HG03039 (cell line): ENCODE results near the gene SMIM30.

ENCODE experiments used
- ATAC-seq: cut with Tn5 transposase; IDR thresholded peaks from one replicate; pipeline ENCODE4 v1.9.1; 2021; ENCODE audit warnings: mild to moderate bottlenecking, moderate library complexity; ENCODE audit not compliant: unreplicated experiment

The SMIM30 gene

DNA sequence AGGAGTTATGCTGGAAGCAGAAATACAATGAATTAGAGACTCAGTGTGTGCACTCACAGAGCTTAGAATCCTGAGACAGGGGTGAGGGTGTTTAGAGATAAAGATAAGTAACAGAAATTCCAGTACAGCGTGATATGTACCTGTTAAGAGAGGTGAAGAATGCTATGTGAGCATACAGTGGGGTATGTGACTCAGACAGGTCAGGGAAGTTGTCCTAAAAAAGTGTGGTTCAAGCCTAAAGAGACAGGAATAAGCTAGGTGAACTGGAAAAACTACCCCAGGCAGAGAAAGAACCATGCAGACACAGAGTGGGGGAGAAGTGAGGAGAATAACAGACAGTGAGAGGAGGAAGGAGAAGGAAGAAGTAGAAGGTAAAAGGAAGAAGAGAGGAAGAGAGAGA is 8.6 kb downstream of the SMIM30 start:
- no peak for ATAC-seq

DNA sequence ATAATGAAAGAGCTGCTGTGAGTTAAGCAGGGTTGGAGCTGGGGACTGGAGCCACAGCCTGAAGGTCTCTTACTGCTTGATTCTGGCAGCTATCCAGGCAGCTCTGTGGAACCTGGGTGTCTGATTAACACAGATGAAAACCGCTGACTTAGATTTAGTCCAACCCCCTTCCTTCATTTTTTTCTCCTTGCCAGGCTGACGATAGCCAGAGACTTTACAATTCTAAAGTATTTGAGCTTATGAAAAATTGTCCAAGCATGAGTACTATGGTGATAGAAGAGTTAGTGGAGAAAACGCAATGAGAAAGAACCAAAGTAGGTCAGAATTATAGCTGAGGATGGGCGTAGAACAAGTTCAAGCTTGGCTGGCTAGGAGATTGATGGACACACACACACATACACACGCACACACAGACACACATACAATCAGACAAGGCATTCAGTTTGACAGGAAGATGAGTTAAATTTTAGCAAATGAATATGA is 18.2 kb downstream of the SMIM30 start:
- no peak for ATAC-seq

DNA sequence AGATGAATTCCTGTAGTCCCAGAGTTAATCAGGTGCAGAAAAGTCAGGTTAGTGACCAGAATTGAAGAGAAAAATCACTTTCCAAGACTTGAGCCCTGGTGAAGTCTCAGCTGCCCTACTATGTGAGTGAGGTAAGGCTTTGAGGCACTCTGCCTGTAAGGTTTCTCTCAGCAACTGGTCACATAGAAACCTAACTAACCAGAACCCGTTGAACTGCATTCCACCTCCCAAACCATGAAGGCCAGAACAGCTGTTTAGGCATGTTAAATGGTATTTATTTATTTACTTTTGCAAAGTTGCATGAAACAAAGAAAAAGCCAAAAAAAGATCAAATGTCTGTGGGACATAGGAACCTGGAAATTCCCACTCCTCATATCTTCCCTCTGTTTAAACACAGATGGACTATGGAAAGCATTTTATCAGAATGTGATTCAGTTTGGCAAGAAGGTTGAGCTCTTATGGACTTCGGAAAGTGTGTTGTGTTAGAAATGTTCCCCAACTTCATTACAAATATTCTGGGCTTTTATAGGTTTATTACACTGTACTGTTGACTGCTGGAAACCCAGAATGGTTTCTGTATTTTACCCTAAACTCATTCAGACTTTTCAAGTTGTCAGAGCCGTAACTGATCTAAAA is 19.0 kb downstream of the SMIM30 start:
- no peak for ATAC-seq

DNA sequence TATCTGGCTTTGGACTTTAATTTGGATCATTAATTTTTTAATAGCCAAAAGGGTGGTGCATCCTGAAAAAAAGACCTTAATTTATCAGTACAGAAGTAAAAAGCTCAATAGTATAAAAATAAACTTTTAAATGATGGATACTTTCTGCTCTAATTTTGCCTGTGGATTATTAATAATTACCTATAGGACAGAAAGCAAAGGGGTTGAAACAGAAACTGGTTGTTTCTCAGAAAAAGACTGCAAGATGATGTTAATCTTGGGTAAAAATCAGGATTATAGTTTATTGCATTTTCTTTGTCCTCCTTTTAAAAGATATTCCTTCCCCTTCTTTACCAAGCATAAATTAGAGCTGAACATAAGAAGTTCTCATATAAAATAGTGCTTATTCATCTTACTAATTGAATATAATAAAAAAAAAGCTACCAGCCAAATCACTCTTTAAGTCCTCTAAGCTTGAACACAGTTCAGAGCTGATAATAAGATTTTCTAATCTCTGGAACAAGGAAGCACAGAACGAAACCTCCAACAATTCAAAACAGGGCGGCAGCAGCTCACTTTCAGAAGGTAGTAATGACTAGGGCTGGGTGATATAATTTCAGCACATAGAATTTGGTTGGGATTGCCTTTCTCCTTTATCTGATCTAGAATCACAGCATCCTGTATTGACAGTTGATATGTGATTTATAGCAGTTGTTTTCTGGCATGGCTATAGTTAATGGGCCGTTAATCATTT is 23.7 kb downstream of the SMIM30 start:
- ATAC-seq = no peak

DNA sequence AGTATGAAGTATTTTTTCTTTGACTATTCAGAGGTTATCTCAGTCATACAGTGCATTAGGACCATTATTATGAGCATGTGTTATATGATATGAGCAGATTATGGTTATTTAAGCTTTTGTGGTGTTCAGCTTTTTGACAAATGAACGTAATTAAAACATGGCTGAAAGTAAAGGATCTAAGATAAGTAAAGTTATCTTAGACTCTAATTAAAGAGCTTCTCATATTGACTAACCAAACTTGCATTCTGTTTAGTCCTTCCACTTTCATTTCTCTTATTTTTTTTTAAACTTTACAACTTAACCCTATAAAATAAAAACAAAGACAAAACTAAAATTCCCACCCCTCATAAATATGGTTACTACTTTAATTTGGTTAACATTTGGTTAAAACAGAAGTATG is 24.8 kb downstream of the SMIM30 start:
- ATAC-seq = no peak

DNA sequence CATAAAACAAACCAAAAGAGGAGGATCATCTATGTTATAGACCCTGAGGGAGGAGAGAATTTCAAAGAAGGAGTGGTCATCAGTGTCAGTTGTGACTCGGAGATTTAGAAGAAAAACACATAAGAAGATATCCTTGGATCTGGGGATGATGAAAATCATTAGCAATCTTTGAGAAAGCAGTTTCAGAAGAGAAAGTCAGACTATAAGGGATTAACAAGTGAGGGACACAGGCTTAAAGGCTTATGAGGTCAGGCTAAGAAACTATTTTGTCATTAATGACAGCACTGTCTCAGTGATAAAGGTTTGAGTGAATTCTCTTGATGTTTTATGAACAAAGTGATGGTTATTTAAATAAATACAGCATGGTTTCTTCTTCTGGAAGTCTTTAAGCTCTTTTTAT is 25.6 kb downstream of the SMIM30 start:
- no peak for ATAC-seq

DNA sequence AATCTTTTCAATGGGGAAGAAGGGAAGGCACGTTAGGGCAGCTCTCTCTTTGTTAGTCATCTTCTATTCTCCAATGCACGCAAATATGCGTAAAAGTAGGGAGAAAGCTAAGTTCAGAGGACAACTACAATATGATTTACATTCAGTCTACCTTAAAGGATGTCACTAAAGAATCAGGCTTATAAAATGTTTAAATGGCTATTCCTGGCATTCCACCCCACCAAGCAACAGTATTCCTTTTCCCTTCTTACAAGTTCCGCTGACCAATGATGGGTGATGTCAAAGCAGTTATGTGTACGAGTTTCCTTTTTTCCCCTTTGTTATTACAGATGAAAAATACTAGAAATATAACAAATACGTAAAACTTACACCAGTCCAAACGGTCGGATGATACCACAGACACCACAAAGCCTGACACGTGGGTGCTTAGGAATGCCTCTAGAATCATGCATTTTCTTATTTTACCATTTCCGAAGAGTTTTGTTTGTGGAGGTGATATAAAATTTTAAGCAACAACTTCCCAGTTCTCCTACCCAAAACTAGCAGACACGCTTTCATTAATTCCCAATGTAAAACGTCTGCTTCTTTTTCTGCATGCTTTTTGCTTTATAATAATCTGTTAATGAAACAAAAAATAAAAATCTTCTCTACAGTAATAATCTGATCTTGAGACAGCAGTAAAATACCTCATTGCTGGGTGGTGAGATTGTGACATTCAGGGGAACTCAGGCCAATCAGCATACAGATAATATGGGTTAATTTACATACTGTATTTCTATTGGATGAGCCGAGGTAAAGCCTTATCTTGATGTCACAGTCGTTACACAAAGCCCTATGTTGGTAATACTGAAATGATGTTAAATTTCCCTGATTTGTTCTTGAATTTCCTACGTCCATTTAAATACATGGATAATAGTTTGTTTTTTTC is 31.0 kb downstream of the SMIM30 start:
- ATAC-seq = no peak

DNA sequence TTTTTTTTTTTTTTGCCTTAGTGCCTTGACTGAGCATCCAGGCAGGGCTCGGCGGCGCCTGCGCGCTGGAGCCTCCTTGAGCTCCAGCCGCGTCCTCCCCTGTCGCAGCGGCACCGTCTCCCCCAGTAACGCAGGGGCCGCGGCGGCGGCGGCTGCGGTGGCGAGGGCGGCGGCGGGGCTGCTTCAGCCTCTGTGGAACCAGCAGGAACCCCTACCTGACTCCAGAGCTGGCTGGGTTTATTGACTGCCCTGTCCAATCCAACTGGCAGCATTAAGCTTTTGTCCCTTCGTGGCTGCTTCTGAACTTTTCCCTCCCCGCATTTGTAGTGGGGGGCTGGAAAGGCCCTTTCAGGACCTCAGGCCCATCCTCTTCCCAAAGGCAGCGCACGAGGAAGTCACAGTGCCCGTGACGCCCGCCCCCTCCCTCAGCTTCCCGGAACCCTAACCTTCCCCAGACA is 31.9 kb downstream of the SMIM30 start, which contains the start of gene GPR85:
TSS of gene GPR85 (minus strand) at position 397 of the 458 bp plus-strand sequence. CDS start 2,106 bp downstream, outside the sequence.
- ATAC-seq = no peak

DNA sequence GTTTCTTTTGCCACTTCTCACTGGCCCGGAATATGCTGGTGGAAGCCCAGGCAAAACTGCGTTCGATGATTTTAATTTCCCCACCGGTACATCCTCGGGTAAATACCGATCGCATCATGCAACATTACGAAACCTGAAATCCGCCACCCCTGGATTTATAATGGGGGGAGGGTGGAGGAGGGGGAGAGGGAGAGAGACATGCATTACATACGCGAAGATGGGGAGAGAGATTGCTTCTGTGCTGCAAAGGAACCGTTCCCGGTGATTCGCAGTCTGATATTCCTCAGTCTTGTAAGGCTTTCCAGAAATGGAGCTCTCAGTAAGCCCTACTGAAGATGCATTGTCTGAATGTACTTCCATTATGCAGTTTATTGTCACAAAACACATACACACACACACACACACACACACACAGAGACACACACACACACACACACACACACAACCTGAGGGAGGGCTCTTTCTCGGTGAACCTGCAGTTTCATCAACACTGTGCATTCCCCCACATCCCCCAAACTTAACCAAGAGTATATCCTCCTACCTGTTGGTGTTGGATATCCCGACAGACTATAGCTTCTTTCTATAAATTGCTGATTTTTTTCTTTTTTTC is 32.5 kb downstream of the SMIM30 start:
- no peak for ATAC-seq

DNA sequence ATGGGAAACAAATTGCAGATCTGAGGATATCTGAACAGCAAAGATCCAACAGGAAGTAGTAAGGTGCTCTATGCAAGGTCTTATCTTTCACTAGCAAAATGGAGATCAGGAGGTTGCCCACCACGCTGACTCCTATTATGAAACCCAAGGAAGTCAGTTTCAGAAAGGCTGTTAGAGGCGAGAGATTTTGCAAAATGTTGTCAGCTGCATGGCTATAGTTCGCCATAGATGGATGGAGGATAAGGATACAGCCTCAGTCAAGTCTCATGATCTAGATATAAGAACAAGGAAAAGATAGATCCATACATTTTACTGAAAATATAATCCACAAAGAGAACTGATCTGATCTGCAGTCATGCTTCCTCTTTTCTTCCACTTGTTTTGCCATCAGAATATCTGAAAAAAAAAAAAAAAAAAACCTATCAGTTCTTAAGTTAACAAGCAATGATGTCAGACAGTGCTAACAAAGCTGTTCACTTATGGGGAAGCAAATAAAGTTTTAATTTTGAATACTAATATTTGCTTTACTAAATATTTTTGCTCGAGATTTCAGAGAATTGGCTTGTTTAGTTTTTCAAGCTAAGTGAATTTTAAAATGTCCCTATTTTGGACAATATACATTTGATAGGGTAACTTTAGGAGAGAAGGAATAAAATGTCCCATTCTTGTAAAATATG is 33.7 kb downstream of the SMIM30 start:
- no peak for ATAC-seq

DNA sequence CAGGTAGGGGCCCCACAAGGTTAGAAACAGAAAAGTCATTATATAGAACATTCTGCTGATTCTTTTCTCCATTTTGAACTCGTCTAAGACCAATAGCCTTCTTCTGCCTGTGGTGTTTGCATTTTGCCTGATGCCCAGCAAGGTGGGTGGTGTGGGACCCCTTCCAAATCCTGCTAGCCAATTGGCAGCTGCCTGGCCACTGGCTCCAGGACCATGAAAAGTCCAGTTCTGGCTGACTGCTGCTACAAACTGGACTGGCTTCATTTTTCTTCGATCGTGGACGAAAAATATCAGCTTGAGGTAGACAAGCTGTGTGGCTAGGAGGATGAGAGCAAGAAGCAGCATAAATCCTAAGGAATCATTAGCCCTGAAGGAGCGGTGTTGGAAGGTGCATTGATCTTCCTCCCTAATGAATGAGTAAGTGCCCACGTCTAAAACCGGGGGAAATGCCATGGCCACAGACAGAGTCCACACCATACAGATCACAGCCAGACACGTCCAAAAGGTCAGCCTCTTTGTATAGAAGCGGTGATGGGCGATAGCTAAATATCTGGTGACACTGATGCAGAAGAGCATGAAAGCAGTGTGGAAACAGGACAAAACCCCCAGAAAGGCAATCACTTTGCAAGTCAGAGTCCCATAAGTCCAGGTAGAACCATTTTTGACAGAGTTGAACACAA is 34.4 kb downstream of the SMIM30 start:
- no peak for ATAC-seq

DNA sequence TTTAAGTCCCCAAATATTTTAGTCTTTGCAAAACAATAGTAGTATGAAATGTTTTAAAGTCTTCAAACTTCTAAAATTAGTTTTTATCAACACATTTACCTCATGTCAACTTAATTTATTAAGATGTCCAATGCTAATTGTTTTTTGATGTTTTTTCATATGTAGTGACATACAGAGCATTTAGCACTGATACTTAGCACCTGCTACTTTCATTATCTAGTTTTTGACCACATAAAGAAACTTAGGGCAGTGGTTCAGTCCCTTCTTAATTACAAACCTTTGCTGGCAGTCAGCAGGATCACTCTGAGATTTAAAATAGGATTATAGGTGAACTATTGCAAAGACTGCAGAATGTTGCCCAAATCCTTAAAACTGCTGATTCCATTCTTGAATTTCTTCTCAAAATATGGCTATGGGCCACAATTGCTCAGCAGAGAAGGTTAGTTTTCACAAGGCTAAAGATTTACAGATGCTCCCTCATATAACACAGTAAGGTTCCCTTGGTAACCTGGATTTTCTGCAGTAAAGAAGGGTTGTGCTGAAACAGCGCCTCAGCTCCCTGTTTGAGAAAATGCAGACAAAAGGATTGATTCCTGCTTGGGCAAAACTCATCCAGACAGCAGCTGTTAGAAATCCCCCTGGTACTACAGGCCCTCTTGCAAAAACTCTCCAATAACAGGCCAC is 35.1 kb downstream of the SMIM30 start:
- ATAC-seq = no peak

DNA sequence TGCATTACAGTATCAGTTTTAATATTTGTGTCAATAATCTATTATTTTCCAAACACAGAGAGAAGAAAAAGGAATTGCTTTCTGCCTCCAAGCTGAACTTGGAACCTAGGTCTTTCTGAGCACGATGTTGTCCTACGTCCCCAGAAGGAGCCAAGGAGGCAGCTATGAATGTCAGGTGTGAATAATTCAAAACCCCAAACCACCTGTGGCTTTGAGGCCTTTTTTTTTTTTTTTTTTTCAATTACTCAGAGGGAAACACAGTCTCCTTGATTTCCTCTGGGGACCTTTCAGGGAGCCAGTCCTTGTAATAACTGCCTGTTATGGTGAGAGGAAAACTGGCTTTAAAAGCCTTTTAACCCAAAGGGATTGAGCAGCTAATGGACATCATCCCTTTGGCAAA is 40.0 kb downstream of the SMIM30 start:
- no peak for ATAC-seq

DNA sequence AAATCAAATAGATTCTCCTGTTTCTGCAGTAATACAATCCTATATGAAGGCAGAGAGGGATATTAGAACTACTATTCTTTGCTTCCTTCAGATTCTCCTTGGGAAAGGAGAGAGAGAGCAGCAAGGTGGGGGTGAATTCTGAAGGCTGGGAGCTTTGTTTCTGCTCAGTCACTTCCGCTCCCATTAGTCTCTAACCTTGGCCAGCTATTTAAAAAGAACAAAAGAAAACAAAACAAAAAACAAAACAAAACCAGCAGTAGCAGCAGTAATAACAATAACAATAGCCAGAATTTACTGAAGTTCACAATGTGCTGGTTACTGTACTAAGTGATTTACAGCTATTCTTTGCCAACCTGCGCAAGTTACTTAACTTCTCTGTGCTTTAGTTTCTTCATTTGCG is 41.7 kb downstream of the SMIM30 start:
- no peak for ATAC-seq

DNA sequence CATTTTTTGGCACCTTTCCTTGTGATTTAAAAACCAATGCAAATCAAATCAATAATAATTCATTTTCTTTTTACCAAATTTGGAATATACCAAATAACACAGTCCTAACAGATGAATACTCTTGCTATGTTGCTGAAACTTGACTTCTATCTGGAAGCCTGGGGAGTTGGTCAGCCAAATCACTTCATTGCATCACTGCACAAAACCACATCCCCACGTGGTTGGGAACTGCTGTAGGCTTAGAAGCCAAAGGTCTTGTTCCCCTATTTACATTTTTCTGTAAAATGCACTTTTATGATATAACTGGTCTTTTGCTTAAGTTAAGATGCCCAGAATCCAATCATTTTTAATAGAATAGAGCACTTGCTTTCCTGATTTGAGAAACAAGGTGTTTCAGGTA is 46.9 kb downstream of the SMIM30 start:
- ATAC-seq = peak; percentile 53
